AG10803 (cell line): ENCODE data around the gene GNG7.
A peak's percentile ranks its signal among the peaks of the same experiment; 100 is the strongest.

Experiments used
- DNase-seq: peaks from one replicate; pipeline ENCODE4 v3.0.0; 2010; ENCODE audit warnings: low read depth
- H3K4me3 ChIP-seq: 2 replicates; pipeline ENCODE4 v1.5.1; 2011; ENCODE audit warnings: mild to moderate bottlenecking, low read length, control low read depth
- CTCF ChIP-seq: conservative IDR thresholded peaks from 2 replicates; pipeline ENCODE4 v1.5.1; 2011; ENCODE audit warnings: mild to moderate bottlenecking, low read length, control low read depth, inconsistent platforms

The GNG7 gene

GRCh38 chr19:2732157-2732725 lies 29.7 kb upstream of the GNG7 start:
- DNase-seq: no peak
- TF ChIP-seq CTCF: no peak
- H3K4me3 ChIP-seq: no peak overlapping the region

GRCh38 chr19:2731181-2731995 lies 28.9 kb upstream of the GNG7 start:
- no peak for DNase-seq
- no peak overlapping the region for H3K4me3 ChIP-seq
- no peak for TF ChIP-seq CTCF

GRCh38 chr19:2729943-2730818 lies 27.7 kb upstream of the GNG7 start:
- TF ChIP-seq CTCF: no peak
- no peak for DNase-seq
- no peak overlapping the region for H3K4me3 ChIP-seq

DNA sequence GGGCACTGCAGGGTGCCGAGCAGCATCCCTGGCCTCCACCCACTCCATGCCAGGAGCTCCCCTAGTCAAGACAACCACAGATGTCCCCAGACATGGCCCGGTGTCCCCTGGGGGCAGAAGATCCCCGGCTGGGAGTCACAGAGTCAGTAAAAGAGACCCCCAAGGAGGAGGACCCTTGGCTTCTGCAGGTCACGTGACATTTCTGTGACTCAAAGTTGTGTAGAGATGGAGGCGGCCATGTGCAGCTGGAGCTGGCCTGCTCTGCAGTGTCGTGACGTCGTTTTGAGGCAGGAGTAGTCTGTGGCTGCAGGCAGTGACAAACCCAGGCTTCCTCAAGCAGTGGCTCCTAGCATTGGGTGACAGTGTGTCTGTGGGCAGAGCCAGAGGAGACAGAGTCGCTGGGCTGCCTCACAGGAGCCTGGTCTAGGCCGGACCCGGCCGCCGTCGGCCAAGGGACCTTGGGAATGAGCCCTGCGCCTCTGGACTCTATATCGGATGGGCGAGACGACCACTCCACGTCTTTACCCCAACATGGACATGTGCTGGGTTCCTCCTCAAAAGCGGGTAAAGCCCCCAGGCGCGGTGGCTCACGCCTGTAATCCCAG lies 26.4 kb upstream of the GNG7 start:
- DNase-seq: no peak
- no peak overlapping the region for H3K4me3 ChIP-seq
- TF ChIP-seq CTCF: no peak

DNA sequence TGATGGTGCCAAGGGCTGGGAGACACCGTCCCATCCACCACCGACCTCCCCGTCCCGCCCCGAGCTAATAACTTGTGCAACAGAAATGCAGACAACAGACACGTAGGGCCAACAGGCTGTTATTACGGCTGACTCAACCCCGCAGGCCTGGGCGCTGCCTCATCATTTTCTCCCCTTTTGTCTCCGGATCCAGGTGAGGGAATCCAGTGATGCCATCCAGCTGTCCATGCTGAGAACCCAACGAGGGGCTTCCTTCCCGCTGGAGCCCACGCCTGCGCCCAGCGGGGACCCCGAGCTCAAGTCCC lies 25.1 kb upstream of the GNG7 start:
- TF ChIP-seq CTCF: no peak
- peak; percentile 12 for DNase-seq
- no peak overlapping the region for H3K4me3 ChIP-seq

GRCh38 chr19:2726904-2727639 lies 24.6 kb upstream of the GNG7 start:
- TF ChIP-seq CTCF: no peak
- no peak overlapping the region for H3K4me3 ChIP-seq
- no peak for DNase-seq
